Sigmoid colon (tissue), 7 donors: ENCODE measurements around the gene SMIM24. TPM values are rescaled to one million over a fixed set of nuclear protein-coding genes. Genes with fewer than 3 reads are reported as not detected.

ENCODE experiments used
- DNase-seq: peaks from one replicate; pipeline ENCODE4 v3.0.0-alpha.2; 2019
- H3K27ac ChIP-seq, 4 donors: fragments of 200-600 bp; sonication (generic); one replicate each; pipeline ENCODE4 v1.5.1; 2016 to 2019; ENCODE audit warnings: mild to moderate bottlenecking in 1 of 4
- H3K27me3 ChIP-seq, 3 donors: fragments of 200-600 bp; sonication (generic); one replicate each; pipeline ENCODE4 v1.5.1; 2019; ENCODE audit warnings: mild to moderate bottlenecking in 1 of 3
- H3K36me3 ChIP-seq, 4 donors: fragments of 200-600 bp; sonication (generic); one replicate each; pipeline ENCODE4 v1.5.1; 2016 to 2019
- H3K4me1 ChIP-seq, 4 donors: fragments of 200-600 bp; sonication (generic); one replicate each; pipeline ENCODE4 v1.5.1; 2017 to 2019
- H3K4me3 ChIP-seq, 4 donors: fragments of 200-600 bp; sonication (generic); one replicate each; pipeline ENCODE4 v1.5.1; 2017 to 2019; ENCODE audit warnings: mild to moderate bottlenecking in 2 of 4, moderate library complexity in 1 of 4
- H3K9me3 ChIP-seq, 4 donors: fragments of 200-600 bp in 3 of 4; sonication (generic) in 3 of 4; one replicate each; pipeline versions ENCODE4 v1.5.1 to v1.6.1; 2013 to 2019
- EP300 ChIP-seq, 4 donors: sonication (generic); formaldehyde crosslinking; IDR thresholded peaks; one replicate each; pipeline ENCODE4 v1.6.1; 2017; ENCODE audit warnings: antibody characterized with exemption in 4 of 4
- POLR2A ChIP-seq, 2 donors: fragments of 450-650 bp; IDR thresholded peaks; one replicate each; pipeline ENCODE4 v1.6.1; 2016; ENCODE audit warnings: antibody characterized with exemption in 2 of 2, mild to moderate bottlenecking in 2 of 2, moderate library complexity in 2 of 2
- POLR2AphosphoS5 ChIP-seq, 4 donors: sonication (generic); formaldehyde crosslinking; IDR thresholded peaks; one replicate each; pipeline ENCODE4 v1.6.1; 2017; ENCODE audit warnings: antibody characterized with exemption in 4 of 4
- WGBS, 2 donors: extraction: QIAGEN DNeasy Blood & Tissue Kit; methylation state at CpG; one replicate each; pipeline ENCODE4 v1.1.7; 2013; 5-methylcytosine and 5-hydroxymethylcytosine counted together
- intact Hi-C: fragments of 100-400 bp; cut with DNase I; formaldehyde crosslinking; loops from one replicate; pipeline ENCODE4 v1.15.1; 2023
- polyA plus RNA-seq, 3 donors: library from polyadenylated mRNA; stranded (reverse); fragments of 200-250 nt; gene quantifications; one replicate each; pipeline ENCODE4 v1.2.3, GENCODE V29; 2013
- total RNA-seq, 4 donors: library from RNA; depleted of rRNA; stranded (reverse); fragments of >200 nt; gene quantifications; one replicate each; pipeline ENCODE4 v1.1.0, GENCODE V29; 2016
- TF ChIP-seq, protein P1 (sequence below), 4 experiments: fragments of 450-650 bp in 3 of 4; fragments of 200-600 bp in 1 of 4; IDR thresholded peaks; one replicate each; pipeline ENCODE4 v1.5.1; 2016 to 2019; ENCODE audit warnings: antibody characterized with exemption in 4 of 4, mild to moderate bottlenecking in 3 of 4, moderate library complexity in 2 of 4
- donor health status: healthy with polysubstance abuse.
- donor health status: Bipolar disorder and iron deficiency.
- donor health status: healthy.

SMIM24 gene
- total and polyA plus RNA-seq, 7 donors = 15.1 to 72.7 (median 30.3) TPM; not detected in 4

DNA sequence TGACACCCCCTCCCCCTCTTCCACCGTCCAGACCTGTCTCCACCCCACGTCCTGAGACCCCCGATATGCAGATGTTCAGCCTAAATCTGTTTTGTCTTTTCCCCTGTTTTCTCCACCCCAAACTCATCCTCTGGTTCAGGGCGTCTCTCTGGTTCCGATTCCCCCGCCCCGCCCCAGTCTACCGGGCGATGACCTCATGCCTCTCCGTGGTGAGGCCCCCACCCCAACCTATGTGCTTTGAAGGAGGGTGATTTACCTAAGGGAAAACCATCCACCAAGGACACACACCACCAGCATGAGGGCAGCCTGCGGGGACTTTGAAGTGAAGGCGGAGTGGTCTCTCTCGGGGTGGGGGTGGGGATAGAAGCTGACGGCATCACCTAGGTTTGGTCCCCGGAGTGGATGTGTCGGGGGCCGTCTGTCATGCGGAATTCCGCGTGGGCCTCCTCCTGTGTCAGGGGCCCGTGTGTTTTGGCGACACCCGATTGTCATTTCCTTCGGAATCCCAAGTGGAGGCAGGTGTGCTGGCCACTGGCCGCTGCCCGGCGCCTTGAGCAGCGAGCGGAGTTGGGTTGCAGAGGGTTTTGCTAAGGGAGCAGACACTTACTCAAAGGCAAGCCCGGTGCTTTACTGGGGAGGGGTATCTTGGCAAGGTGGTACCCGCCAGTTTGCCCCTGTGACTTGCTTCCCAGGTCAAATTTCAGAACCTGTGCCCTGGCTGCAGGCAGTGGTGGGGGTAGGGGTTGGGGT, 27.2 kb upstream of the SMIM24 start:
- H3K9me3 ChIP-seq = no peaks in the 10 kb centered on the region
- DNase-seq = no peak
- H3K27me3 ChIP-seq = no peaks in the 10 kb centered on the region
- H3K4me3 ChIP-seq = peak overlapping the region; percentile 75 to 92 (median 89)
- peaks cover 0 to 5% (median 2%) of the 10 kb centered on the region in 4 donors for H3K36me3 ChIP-seq
- intact Hi-C loops = loop anchor here (2.0 kb wide), 1 partner anchor 65 kb away; the partner anchor contains the start of gene HMG20B
- no peak for TF ChIP-seq POLR2AphosphoS5 (IDR thresholded peaks at IDR 0.05)
- no peak for TF ChIP-seq POLR2A (IDR thresholded peaks at IDR 0.05)
- TF ChIP-seq, protein P1, sequence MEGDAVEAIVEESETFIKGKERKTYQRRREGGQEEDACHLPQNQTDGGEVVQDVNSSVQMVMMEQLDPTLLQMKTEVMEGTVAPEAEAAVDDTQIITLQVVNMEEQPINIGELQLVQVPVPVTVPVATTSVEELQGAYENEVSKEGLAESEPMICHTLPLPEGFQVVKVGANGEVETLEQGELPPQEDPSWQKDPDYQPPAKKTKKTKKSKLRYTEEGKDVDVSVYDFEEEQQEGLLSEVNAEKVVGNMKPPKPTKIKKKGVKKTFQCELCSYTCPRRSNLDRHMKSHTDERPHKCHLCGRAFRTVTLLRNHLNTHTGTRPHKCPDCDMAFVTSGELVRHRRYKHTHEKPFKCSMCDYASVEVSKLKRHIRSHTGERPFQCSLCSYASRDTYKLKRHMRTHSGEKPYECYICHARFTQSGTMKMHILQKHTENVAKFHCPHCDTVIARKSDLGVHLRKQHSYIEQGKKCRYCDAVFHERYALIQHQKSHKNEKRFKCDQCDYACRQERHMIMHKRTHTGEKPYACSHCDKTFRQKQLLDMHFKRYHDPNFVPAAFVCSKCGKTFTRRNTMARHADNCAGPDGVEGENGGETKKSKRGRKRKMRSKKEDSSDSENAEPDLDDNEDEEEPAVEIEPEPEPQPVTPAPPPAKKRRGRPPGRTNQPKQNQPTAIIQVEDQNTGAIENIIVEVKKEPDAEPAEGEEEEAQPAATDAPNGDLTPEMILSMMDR (IDR thresholded peaks at IDR 0.05) = no peak
- no peak for TF ChIP-seq EP300 (IDR thresholded peaks at IDR 0.05)
- WGBS, 2 donors = 45 to 48% methylated on average over 31 of the region's 31 CpGs
- peak overlapping the region; percentile 81 to 92 (median 86) for H3K27ac ChIP-seq
- peaks cover 0 to 59% (median 38%) of the 10 kb centered on the region in 4 donors for H3K4me1 ChIP-seq

DNA sequence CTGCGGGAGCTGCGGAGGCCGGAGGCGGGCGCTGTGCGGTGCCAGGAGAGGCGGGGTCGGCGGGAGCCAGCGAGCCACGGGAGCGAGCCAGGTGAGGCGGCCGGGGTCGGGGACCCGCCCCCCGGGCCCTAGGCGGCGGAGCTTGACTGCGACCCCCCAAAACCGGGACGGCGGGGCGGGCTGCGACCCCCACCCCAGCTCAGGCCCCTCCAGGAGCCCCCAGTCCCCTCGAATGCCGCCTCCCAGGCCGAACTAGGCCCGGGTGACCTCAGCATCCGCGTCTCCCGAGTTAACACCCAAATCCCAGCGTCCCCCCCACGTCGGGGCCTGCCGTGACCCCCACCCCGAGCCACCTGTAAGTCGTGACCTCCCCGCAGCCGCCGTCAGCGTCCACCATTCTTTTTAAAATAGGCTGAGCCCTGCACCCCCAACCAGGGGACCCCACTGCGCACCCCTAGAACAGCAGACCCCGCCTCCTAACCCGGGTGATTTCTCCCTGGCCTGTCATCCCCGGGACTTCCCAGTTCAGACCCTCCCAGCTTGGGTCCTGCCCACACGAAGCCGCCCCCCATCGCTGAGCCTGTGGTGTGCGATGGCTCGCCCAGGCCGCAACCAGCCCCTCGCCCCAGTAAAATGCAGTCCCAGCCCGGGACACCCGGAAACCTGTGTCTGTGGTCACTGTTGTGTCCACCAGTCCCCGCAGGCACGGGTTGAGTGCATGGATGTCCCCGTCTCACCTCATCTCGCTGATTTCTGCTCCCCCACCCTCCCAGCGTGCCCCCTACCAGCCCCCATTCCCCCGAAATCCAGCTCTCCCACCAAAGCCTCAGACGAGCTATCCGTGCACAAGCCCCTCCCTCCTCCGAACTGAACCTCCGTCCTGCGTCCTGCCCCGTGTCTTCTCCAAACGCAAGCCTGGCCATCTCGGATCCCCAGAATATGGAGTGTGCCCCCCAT, 26.3 kb upstream of the SMIM24 start:
- peak; percentile 80 for DNase-seq
- no peaks in the 10 kb centered on the region for H3K27me3 ChIP-seq

DNA sequence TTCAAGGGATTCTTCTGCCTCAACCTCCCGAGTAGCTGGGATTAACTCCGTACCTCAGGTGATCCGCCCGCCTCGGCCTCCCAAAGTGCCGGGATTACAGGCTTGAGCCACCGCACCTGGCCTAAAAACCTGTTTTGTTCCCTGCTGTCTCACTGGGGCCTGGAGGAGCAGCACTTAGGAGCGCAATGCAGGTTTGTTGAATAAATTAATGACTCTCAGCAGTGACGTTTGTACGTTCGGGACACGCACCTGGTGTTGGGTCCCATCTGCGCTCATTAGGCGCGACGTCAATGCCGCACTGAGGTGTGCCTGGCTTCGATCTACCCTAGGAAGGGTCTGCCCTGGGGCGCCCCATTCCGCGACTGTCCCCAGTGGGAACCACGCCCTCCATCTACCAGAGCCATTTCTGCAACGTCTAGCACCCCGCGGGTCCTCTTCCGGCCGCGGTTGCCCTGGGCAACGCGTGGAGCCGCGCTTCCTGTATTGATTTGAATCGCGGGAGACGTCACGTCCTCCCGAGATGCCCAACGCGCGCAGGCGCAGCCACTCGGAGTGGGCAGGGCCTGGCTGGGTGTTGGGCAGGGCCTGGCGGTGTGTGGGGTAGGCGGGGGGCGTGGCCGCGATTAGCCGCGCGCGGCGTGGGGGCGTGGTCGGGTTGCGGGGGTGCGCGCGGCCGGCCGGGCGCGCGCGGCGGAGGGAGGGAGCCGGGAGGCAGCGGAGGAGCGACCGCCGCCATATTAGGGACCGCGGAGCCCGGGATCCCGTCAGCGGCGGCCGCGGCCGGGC, 25.5 kb upstream of the SMIM24 start, which contains the start of gene FZR1:
Gene FZR1, plus strand, starts transcription at position 714 of the 786 bp plus-strand sequence. CDS start 16,679 bp downstream, outside the sequence.
- DNase-seq = peak; percentile 100
- H3K4me1 ChIP-seq = peaks cover 0 to 46% (median 33%) of the 10 kb centered on the region in 4 donors
- TF ChIP-seq POLR2AphosphoS5 (IDR thresholded peaks at IDR 0.05) (peak; percentile 42 to 74 (median 71)), POLR2A (IDR thresholded peaks at IDR 0.05) (peak in 1 of 2 donors; percentile 28), EP300 (IDR thresholded peaks at IDR 0.05) (peak in 1 of 4 donors; percentile 47)
- TF ChIP-seq, protein P1 (IDR thresholded peaks at IDR 0.05) = no peak

More for the DNA sequence above, 26.3 kb upstream of the SMIM24 start:
- no peak for TF ChIP-seq EP300 (IDR thresholded peaks at IDR 0.05)
- no peak for TF ChIP-seq POLR2AphosphoS5 (IDR thresholded peaks at IDR 0.05)
- TF ChIP-seq, protein P1 (IDR thresholded peaks at IDR 0.05) = no peak
- TF ChIP-seq POLR2A (IDR thresholded peaks at IDR 0.05) = no peak
- Histone ChIP-seq H3K36me3 (peaks cover 0 to 5% (median 2%) of the 10 kb centered on the region in 4 donors), H3K4me3 (peak overlapping the region; percentile 75 to 92 (median 89)), H3K4me1 (peaks cover 0 to 50% (median 36%) of the 10 kb centered on the region in 4 donors), H3K9me3 (no peaks in the 10 kb centered on the region), H3K27ac (peak overlapping the region; percentile 81 to 92 (median 86))
- intact Hi-C loops = loop anchor here (2.0 kb wide), 1 partner anchor 66 kb away; the partner anchor contains the start of gene HMG20B
- 1% methylated on average over 69 of the region's 69 CpGs for WGBS, 2 donors

DNA sequence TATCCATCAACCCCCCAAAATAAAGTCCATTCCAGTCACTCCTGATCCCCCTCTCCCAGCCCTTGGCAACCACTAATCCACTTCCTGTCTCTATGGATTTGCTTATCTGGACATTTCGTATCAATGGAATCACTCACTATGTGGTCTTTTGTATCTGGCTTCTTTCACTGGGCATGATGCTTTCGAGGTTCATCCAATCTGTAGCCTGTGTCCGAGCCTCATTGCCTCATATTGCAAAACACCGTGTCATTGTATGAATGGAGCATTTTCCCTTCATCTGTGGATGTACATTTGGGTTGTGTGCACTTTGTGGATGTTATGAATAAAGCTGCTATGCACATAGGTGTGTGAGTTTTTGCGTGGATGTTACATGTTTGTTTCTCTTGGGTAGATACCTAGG, 24.4 kb upstream of the SMIM24 start:
- Histone ChIP-seq H3K4me1 (peaks cover 0 to 40% (median 34%) of the 10 kb centered on the region in 4 donors), H3K27ac (no peak overlapping the region), H3K4me3 (no peak overlapping the region), H3K36me3 (no peaks in the 10 kb centered on the region), H3K9me3 (no peaks in the 10 kb centered on the region), H3K27me3 (no peaks in the 10 kb centered on the region)
- TF ChIP-seq POLR2AphosphoS5 (IDR thresholded peaks at IDR 0.05) (no peak), POLR2A (IDR thresholded peaks at IDR 0.05) (no peak), EP300 (IDR thresholded peaks at IDR 0.05) (no peak)
- TF ChIP-seq, protein P1 (IDR thresholded peaks at IDR 0.05) = no peak
- no peak for DNase-seq
- intact Hi-C loops = no loop called here
- WGBS, 2 donors = 87 to 90% methylated on average over 5 of the region's 5 CpGs

More for the DNA sequence above, 25.5 kb upstream of the SMIM24 start, which contains the start of gene FZR1:
- Histone ChIP-seq H3K27me3 (no peaks in the 10 kb centered on the region), H3K27ac (peak within 1 kb of the TSS; percentile 81 to 92 (median 86)), H3K36me3 (peaks cover 0 to 5% (median 2%) of the 10 kb centered on the region in 4 donors), H3K9me3 (no peaks in the 10 kb centered on the region), H3K4me3 (peak within 1 kb of the TSS; percentile 75 to 92 (median 89))
- intact Hi-C loops = loop anchor here (2.0 kb wide), 1 partner anchor 67 kb away; the partner anchor contains the start of gene HMG20B
- WGBS, 2 donors = 1% methylated on average over 79 of the region's 79 CpGs
